ENCODE measurements around the gene CDAN1.
"Not testable (repeated sequence)": the region's sequence is repeated elsewhere in the genome, so short reads cannot be mapped to it uniquely, and the experiment has no call there.

The CDAN1 gene

GRCh38 chr15:42772901-42773300 lies 36.0 kb upstream of the CDAN1 start:
- H3K27me3 ChIP-seq (replicated peaks; ENCODE audit: control insufficient read depth, insufficient read depth, low read length), result no peaks in the 10 kb centered on the region

GRCh38 chr15:42772144-42772543 lies 35.2 kb upstream of the CDAN1 start:
- DNase-seq (ENCODE audit: extremely low read depth, insufficient read length), result no peak
- no peak overlapping the region for H3K4me3 ChIP-seq (replicated peaks; ENCODE audit: low read depth, low read length)
- no peak for TF ChIP-seq CTCF (IDR thresholded peaks at IDR 0.05; ENCODE audit: insufficient read depth, low read length, poor library complexity, severe bottlenecking)
- H3K27me3 ChIP-seq (replicated peaks; ENCODE audit: control insufficient read depth, insufficient read depth, low read length), result no peaks in the 10 kb centered on the region
- no peaks in the 10 kb centered on the region; the same call in 1 of the 2 replicates for H3K36me3 ChIP-seq (ENCODE audit: control insufficient read depth, insufficient read depth, low read length)

More at GRCh38 chr15:42772901-42773300, 36.0 kb upstream of the CDAN1 start:
- no peak for TF ChIP-seq CTCF (IDR thresholded peaks at IDR 0.05; ENCODE audit: insufficient read depth, low read length, poor library complexity, severe bottlenecking)
- no peak for DNase-seq (ENCODE audit: extremely low read depth, insufficient read length)
- H3K36me3 ChIP-seq (ENCODE audit: control insufficient read depth, insufficient read depth, low read length), result no peaks in the 10 kb centered on the region; the same call in 1 of the 2 replicates
- no peak overlapping the region for H3K4me3 ChIP-seq (replicated peaks; ENCODE audit: low read depth, low read length)

- not testable (repeated sequence) for H3K4me3 ChIP-seq (replicated peaks; ENCODE audit: low read depth, low read length); H3K27me3 ChIP-seq (replicated peaks; ENCODE audit: control insufficient read depth, insufficient read depth, low read length); DNase-seq (ENCODE audit: extremely low read depth, insufficient read length); H3K36me3 ChIP-seq (ENCODE audit: control insufficient read depth, insufficient read depth, low read length)
These were observed 29.2 kb upstream of the CDAN1 start for GRCh38 chr15:42766109-42766508.

GRCh38 chr15:42764154-42764731 lies 27.3 kb upstream of the CDAN1 start:
- not testable (repeated sequence) for H3K4me3 ChIP-seq (replicated peaks; ENCODE audit: low read depth, low read length); H3K27me3 ChIP-seq (replicated peaks; ENCODE audit: control insufficient read depth, insufficient read depth, low read length); H3K36me3 ChIP-seq (ENCODE audit: control insufficient read depth, insufficient read depth, low read length); DNase-seq (ENCODE audit: extremely low read depth, insufficient read length)

GRCh38 chr15:42761813-42762212 lies 24.9 kb upstream of the CDAN1 start:
- H3K4me3 ChIP-seq (replicated peaks; ENCODE audit: low read depth, low read length); DNase-seq (ENCODE audit: extremely low read depth, insufficient read length): not testable (repeated sequence)

GRCh38 chr15:42760759-42761158 lies 23.8 kb upstream of the CDAN1 start:
- H3K27me3 ChIP-seq (replicated peaks; ENCODE audit: control insufficient read depth, insufficient read depth, low read length), result no peaks in the 10 kb centered on the region
- H3K36me3 ChIP-seq (ENCODE audit: control insufficient read depth, insufficient read depth, low read length), result no peaks in the 10 kb centered on the region
- DNase-seq (ENCODE audit: extremely low read depth, insufficient read length), result no peak
- H3K4me3 ChIP-seq (replicated peaks; ENCODE audit: low read depth, low read length), result no peak overlapping the region
- no peak for TF ChIP-seq CTCF (IDR thresholded peaks at IDR 0.05; ENCODE audit: insufficient read depth, low read length, poor library complexity, severe bottlenecking)

More at GRCh38 chr15:42761813-42762212, 24.9 kb upstream of the CDAN1 start:
- H3K36me3 ChIP-seq (ENCODE audit: control insufficient read depth, insufficient read depth, low read length); H3K27me3 ChIP-seq (replicated peaks; ENCODE audit: control insufficient read depth, insufficient read depth, low read length): not testable (repeated sequence)

GRCh38 chr15:42759093-42759492 lies 22.2 kb upstream of the CDAN1 start:
- Histone ChIP-seq H3K4me3 (replicated peaks; ENCODE audit: low read depth, low read length) (no peak overlapping the region), H3K27me3 (replicated peaks; ENCODE audit: control insufficient read depth, insufficient read depth, low read length) (no peaks in the 10 kb centered on the region), H3K36me3 (ENCODE audit: control insufficient read depth, insufficient read depth, low read length) (no peaks in the 10 kb centered on the region)
- no peak for DNase-seq (ENCODE audit: extremely low read depth, insufficient read length)
- no peak for TF ChIP-seq CTCF (IDR thresholded peaks at IDR 0.05; ENCODE audit: insufficient read depth, low read length, poor library complexity, severe bottlenecking)

Data from GM06990 (cell line).